ENCODE measurements around the gene FDX2. TPM values are rescaled to one million over a fixed set of nuclear protein-coding genes. Genes with fewer than 3 reads are reported as not detected.

FDX2 gene
- total and polyA plus RNA-seq, 2 of the 13 experiments (the other 11 are each of a cell fraction or from before 2014, with no cell fraction given) = 21.0 to 24.7 TPM

DNA sequence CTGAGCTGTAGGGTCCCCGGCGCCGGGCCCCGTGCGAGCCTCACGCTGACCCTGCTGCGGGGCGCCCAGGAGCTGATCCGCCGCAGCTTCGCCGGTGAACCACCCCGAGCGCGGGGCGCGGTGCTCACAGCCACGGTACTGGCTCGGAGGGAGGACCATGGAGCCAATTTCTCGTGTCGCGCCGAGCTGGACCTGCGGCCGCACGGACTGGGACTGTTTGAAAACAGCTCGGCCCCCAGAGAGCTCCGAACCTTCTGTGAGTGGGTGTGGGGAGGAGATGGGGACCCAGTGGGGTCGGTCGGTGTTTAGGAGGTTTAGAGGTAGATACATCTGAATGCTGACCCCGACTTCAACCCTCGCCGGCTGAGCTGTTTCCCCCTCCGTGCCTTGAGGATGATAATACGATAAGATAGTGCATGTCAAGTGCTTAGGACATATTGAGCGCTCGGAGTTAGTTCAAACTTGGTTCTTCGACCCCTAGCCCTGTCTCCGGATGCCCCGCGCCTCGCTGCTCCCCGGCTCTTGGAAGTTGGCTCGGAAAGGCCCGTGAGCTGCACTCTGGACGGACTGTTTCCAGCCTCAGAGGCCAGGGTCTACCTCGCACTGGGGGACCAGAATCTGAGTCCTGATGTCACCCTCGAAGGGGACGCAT lies 24.1 kb downstream of the FDX2 start (continued):
- 0 out of 2 replicates have a peak, but pooled peaks have one; percentile 24 for TF ChIP-seq ZNF598 (CRISPR knock-in tag; IDR thresholded peaks at IDR 0.05; ENCODE audit: borderline replicate concordance)
- peak; percentile 32; the same call in 1 of the 2 replicates for TF ChIP-seq ZNF160 (CRISPR knock-in tag; IDR thresholded peaks at IDR 0.05)
- TF ChIP-seq ZFX (CRISPR knock-in tag; IDR thresholded peaks at IDR 0.05; ENCODE audit: low read depth) = peak; percentile 22; the same call in 1 of the 2 replicates

DNA sequence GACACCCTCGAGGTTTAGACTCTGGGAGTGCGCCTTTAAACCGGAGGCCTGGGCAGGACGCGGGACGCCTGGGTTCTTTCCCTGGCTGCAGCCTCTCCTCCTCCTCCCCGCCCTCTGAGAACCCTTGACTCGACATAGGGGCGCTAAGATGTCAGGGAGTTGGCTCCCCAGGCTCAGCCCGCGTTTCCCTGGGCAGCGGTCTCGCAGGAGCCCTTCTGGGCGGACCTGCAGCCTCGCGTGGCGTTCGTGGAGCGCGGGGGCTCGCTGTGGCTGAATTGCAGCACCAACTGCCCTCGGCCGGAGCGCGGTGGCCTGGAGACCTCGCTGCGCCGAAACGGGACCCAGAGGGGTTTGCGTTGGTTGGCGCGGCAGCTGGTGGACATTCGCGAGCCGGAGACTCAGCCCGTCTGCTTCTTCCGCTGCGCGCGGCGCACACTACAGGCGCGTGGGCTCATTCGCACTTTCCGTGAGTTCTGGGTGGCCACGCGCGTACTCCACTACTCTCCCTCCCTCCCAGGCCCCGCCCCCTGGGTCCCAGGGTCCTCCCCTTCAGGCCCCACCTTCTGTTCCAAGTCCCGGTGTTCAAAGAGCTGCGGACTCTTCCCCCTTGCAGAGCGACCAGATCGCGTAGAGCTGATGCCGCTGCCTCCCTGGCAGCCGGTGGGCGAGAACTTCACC lies 24.8 kb downstream of the FDX2 start:
- ChIA-PET CTCF (ENCODE audit: low intra/inter-chr PET ratio, low total read pairs) (no interaction called here), POLR2A (interaction anchor here (0.6 to 7.3 kb wide), 7 partner anchors 11 to 98 kb away, joined by 3 to 149 read pairs (median 4); partner anchors contain the start of genes ICAM1, RAVER1 and TYK2)
- no peaks in the 10 kb centered on the region for H3K79me2 ChIP-seq (ENCODE audit: insufficient read depth, low read length)
- peaks cover 75% of the 10 kb centered on the region for H3K4me1 ChIP-seq (ENCODE audit: insufficient read depth, low read length)
- H3K9ac ChIP-seq (ENCODE audit: insufficient read depth, low read depth, low read length) = 0 out of 2 replicates have a peak overlapping the region, but pooled peaks have one; percentile 31
- peak overlapping the region; percentile 97 for H3K4me2 ChIP-seq (ENCODE audit: low read depth, low read length)
- H4K20me1 ChIP-seq (ENCODE audit: insufficient read depth, low read length) = no peaks in the 10 kb centered on the region
- DNase-seq (ENCODE audit: low spot score) (peak; percentile 43), FAIRE-seq (peak; percentile 42), ATAC-seq (peak; percentile 16)
- H3K27ac ChIP-seq (ENCODE audit: extremely low read length, insufficient read depth, low read length) = no peak overlapping the region
- intact Hi-C loops (cut with micrococcal nuclease; ENCODE audit: unreplicated experiment) = no loop called here
- peaks cover 0 to 20% of the 10 kb centered on the region in 2 experiments; a peak in 3 of 5 replicates for H3K27me3 ChIP-seq (ENCODE audit: control insufficient read depth in 1 of 2, insufficient read depth in 2 of 2, low read length in 2 of 2)
- no TSS peak for BruUV-seq (replicated peaks)
- under 1% methylated on average over 15 of the region's 57 CpGs for WGBS (ENCODE audit: low lambda C conversion rate)
- H2AFZ ChIP-seq (ENCODE audit: low read length) = no peak overlapping the region
- in situ Hi-C loops (cut with HindIII; ENCODE audit: extremely low pct_ligation_motif_present, low pct_unique_long_range_greater_than_20kb) = no loop called here
- no peaks in the 10 kb centered on the region; a peak in 2 of 5 replicates for H3K36me3 ChIP-seq (replicated peaks in 1 of 2; ENCODE audit: control insufficient read depth in 1 of 2, insufficient read depth in 2 of 2, low read length in 2 of 2)
- H3K4me3 ChIP-seq (replicated peaks in 1 of 3; ENCODE audit: insufficient read depth in 1 of 3, low read depth in 2 of 3, low read length in 3 of 3) = peak overlapping the region; percentile 52 to 79 (median 62)
- no peaks in the 10 kb centered on the region for H3K9me3 ChIP-seq (ENCODE audit: low read length)
- no peak for TF ChIP-seq ZNF530 (CRISPR knock-in tag; IDR thresholded peaks at IDR 0.05; ENCODE audit: low read depth)
- TF ChIP-seq KDM6A (CRISPR knock-in tag; IDR thresholded peaks at IDR 0.05; ENCODE audit: low read depth) = no peak
- no peak for TF ChIP-seq KDM5A (IDR thresholded peaks at IDR 0.05; ENCODE audit: borderline replicate concordance, low read length)
- TF ChIP-seq SP2 (CRISPR knock-in tag; IDR thresholded peaks at IDR 0.05) = 0 out of 2 replicates have a peak, but pooled peaks have one; percentile 28
- TF ChIP-seq, protein P1, sequence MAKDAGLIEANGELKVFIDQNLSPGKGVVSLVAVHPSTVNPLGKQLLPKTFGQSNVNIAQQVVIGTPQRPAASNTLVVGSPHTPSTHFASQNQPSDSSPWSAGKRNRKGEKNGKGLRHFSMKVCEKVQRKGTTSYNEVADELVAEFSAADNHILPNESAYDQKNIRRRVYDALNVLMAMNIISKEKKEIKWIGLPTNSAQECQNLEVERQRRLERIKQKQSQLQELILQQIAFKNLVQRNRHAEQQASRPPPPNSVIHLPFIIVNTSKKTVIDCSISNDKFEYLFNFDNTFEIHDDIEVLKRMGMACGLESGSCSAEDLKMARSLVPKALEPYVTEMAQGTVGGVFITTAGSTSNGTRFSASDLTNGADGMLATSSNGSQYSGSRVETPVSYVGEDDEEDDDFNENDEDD (CRISPR knock-in tag; IDR thresholded peaks at IDR 0.05; ENCODE audit: borderline replicate concordance) = peak; percentile 6; the same call in 1 of the 2 replicates
- TF ChIP-seq SP4 (CRISPR knock-in tag; IDR thresholded peaks at IDR 0.05) = peak; percentile 75; the same call in 1 of the 2 replicates
- 0 out of 2 replicates have a peak, but pooled peaks have one; percentile 27 for TF ChIP-seq KMT2B (CRISPR knock-in tag; IDR thresholded peaks at IDR 0.05)
- TF ChIP-seq, protein P2, sequence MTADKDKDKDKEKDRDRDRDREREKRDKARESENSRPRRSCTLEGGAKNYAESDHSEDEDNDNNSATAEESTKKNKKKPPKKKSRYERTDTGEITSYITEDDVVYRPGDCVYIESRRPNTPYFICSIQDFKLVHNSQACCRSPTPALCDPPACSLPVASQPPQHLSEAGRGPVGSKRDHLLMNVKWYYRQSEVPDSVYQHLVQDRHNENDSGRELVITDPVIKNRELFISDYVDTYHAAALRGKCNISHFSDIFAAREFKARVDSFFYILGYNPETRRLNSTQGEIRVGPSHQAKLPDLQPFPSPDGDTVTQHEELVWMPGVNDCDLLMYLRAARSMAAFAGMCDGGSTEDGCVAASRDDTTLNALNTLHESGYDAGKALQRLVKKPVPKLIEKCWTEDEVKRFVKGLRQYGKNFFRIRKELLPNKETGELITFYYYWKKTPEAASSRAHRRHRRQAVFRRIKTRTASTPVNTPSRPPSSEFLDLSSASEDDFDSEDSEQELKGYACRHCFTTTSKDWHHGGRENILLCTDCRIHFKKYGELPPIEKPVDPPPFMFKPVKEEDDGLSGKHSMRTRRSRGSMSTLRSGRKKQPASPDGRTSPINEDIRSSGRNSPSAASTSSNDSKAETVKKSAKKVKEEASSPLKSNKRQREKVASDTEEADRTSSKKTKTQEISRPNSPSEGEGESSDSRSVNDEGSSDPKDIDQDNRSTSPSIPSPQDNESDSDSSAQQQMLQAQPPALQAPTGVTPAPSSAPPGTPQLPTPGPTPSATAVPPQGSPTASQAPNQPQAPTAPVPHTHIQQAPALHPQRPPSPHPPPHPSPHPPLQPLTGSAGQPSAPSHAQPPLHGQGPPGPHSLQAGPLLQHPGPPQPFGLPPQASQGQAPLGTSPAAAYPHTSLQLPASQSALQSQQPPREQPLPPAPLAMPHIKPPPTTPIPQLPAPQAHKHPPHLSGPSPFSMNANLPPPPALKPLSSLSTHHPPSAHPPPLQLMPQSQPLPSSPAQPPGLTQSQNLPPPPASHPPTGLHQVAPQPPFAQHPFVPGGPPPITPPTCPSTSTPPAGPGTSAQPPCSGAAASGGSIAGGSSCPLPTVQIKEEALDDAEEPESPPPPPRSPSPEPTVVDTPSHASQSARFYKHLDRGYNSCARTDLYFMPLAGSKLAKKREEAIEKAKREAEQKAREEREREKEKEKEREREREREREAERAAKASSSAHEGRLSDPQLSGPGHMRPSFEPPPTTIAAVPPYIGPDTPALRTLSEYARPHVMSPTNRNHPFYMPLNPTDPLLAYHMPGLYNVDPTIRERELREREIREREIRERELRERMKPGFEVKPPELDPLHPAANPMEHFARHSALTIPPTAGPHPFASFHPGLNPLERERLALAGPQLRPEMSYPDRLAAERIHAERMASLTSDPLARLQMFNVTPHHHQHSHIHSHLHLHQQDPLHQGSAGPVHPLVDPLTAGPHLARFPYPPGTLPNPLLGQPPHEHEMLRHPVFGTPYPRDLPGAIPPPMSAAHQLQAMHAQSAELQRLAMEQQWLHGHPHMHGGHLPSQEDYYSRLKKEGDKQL (CRISPR knock-in tag; IDR thresholded peaks at IDR 0.05; ENCODE audit: low read depth) = no peak
- no peak; the same call in 1 of the 2 replicates for TF ChIP-seq POGZ (CRISPR knock-in tag; IDR thresholded peaks at IDR 0.05)
- TF ChIP-seq ZNF180 (CRISPR knock-in tag; IDR thresholded peaks at IDR 0.05; ENCODE audit: borderline replicate concordance, low read depth) = peak; percentile 35; the same call in 1 of the 2 replicates
- TF ChIP-seq PCBP2 (optimal IDR thresholded peaks at IDR 0.05; ENCODE audit: low read depth, low read length, poor library complexity, severe bottlenecking) = no peak
- TF ChIP-seq POLR2AphosphoS5 (IDR thresholded peaks at IDR 0.05; ENCODE audit: low read depth, low read length) = 0 out of 2 replicates have a peak, but pooled peaks have one; percentile 44
